HepG2 (cell line): ENCODE data around the gene CFAP69. TPM values are rescaled to one million over a fixed set of nuclear protein-coding genes. Genes with fewer than 3 reads are reported as not detected.

Experiments used
- ATAC-seq: fragments of 200-7000 bp; cut with Tn5 transposase; 3 replicates; pipeline ENCODE4 v1.9.1; 2020; ENCODE audit warnings: mild to moderate bottlenecking, moderate library complexity
- BruUV-seq: library from RNA; stranded (reverse); fragments of 400-500 nt; replicated peaks from 2 replicates; lab custom pipeline; 2021; lab: Mats Ljungman, UMichigan
- CTCF ChIA-PET: fragments of 300-600 bp; formaldehyde crosslinking; extraction: SDS; loops from one replicate; lab custom pipeline; 2021; ENCODE audit warnings: low total read pairs, inconsistent platforms, low intra/inter-chr PET ratio; lab: Yijun Ruan, JAX
- POLR2A ChIA-PET: fragments of 350-600 bp; sonication (Branson Sonifier 250); formaldehyde crosslinking; loops from one replicate; lab custom pipeline; 2020; ENCODE audit warnings: antibody characterized with exemption, inconsistent platforms; lab: Yijun Ruan, JAX
- DNase-seq: peaks from one replicate; pipeline ENCODE4 v3.0.0-alpha.2; 2015; ENCODE audit warnings: low spot score
- FAIRE-seq: peaks from 3 replicates; lab custom pipeline; 2011; peaks lifted over from hg19 to GRCh38; lab: Jason Lieb, UNC
- H2AFZ ChIP-seq: one replicate; pipeline ENCODE4 v1.6.1; 2011; ENCODE audit warnings: low read length, inconsistent platforms
- H3K27ac ChIP-seq: fragments of 300-600 bp; 3 replicates; pipeline ENCODE4 v1.8.0; 2011; ENCODE audit warnings: mixed run types, mild to moderate bottlenecking, mixed read lengths, low read length, inconsistent platforms; ENCODE audit not compliant: insufficient read depth; ENCODE audit errors: extremely low read length
- H3K27me3 ChIP-seq, 2 experiments: fragments of 200-600 bp in 1 of 2; 2 replicates in 1 of 2; 3 replicates in 1 of 2; pipeline versions ENCODE4 v1.6.0 to v1.8.0; 2011; ENCODE audit warnings: low read length in 2 of 2, mild to moderate bottlenecking in 2 of 2, moderate library complexity in 2 of 2, inconsistent platforms in 1 of 2; ENCODE audit not compliant: insufficient read depth in 2 of 2, control insufficient read depth in 1 of 2
- H3K36me3 ChIP-seq, 2 experiments: fragments of 200-600 bp in 1 of 2; replicated peaks in 1 of 2; 2 replicates in 1 of 2; 3 replicates in 1 of 2; pipeline versions ENCODE4 v1.5.1 to v1.8.0; 2011; ENCODE audit warnings: low read length in 2 of 2, inconsistent platforms in 1 of 2; ENCODE audit not compliant: insufficient read depth in 2 of 2, control insufficient read depth in 1 of 2
- H3K4me1 ChIP-seq: 2 replicates; pipeline ENCODE4 v1.5.1; 2012; ENCODE audit warnings: low read length, inconsistent platforms; ENCODE audit not compliant: insufficient read depth
- H3K4me2 ChIP-seq: 2 replicates; pipeline ENCODE4 v1.6.0; 2011; ENCODE audit warnings: low read depth, low read length, inconsistent platforms
- H3K4me3 ChIP-seq, 3 experiments: fragments of 200-600 bp in 1 of 3; sonication (generic), shearing (Covaris generic) in 1 of 3; replicated peaks in 1 of 3; 2 replicates each; pipeline ENCODE4 v1.5.1; 2011 to 2016; ENCODE audit warnings: low read length in 3 of 3, inconsistent platforms in 2 of 3, low read depth in 2 of 3, mild to moderate bottlenecking in 2 of 3, control low read depth in 1 of 3, mixed read lengths in 1 of 3; ENCODE audit not compliant: insufficient read depth in 1 of 3
- H3K79me2 ChIP-seq: one replicate; pipeline ENCODE4 v1.6.1; 2011; ENCODE audit warnings: low read length, inconsistent platforms; ENCODE audit not compliant: insufficient read depth
- H3K9ac ChIP-seq: 2 replicates; pipeline ENCODE4 v1.6.0; 2011; ENCODE audit warnings: mild to moderate bottlenecking, low read depth, low read length, inconsistent platforms; ENCODE audit not compliant: insufficient read depth
- H3K9me3 ChIP-seq: 2 replicates; pipeline ENCODE4 v1.5.1; 2012; ENCODE audit warnings: mild to moderate bottlenecking, low read length
- H4K20me1 ChIP-seq: 2 replicates; pipeline ENCODE4 v1.6.0; 2011; ENCODE audit warnings: inconsistent platforms, mild to moderate bottlenecking, low read length, moderate library complexity; ENCODE audit not compliant: insufficient read depth
- ASH2L ChIP-seq: fragments of 300-600, 200-600 bp; sonication (generic); IDR thresholded peaks from 2 replicates; pipeline ENCODE4 v1.7.0; 2017; ENCODE audit warnings: low read depth, mild to moderate bottlenecking, moderate library complexity, mixed read lengths, low read length; ENCODE audit not compliant: insufficient read length
- CENPBD1 ChIP-seq: sonication (generic); formaldehyde crosslinking; IDR thresholded peaks from 2 replicates; pipeline ENCODE4 v1.8.0; 2022; ENCODE audit warnings: missing genetic modification reagents, low read depth, mild to moderate bottlenecking, borderline replicate concordance
- FOSL1 ChIP-seq: sonication (generic); formaldehyde crosslinking; IDR thresholded peaks from 2 replicates; pipeline ENCODE4 v1.9.0; 2021; ENCODE audit warnings: missing genetic modification reagents, borderline replicate concordance
- MLLT10 ChIP-seq: sonication (generic); formaldehyde crosslinking; IDR thresholded peaks from 2 replicates; pipeline ENCODE4 v1.4.0; 2020; ENCODE audit warnings: missing genetic modification reagents
- MTA1 ChIP-seq: sonication (generic); formaldehyde crosslinking; IDR thresholded peaks from 2 replicates; pipeline ENCODE4 v1.4.0; 2020; ENCODE audit warnings: missing genetic modification reagents, mild to moderate bottlenecking, borderline replicate concordance
- RFX1 ChIP-seq: fragments of 450-650 bp; IDR thresholded peaks from 2 replicates; pipeline ENCODE4 v1.6.1; 2017
- TP53 ChIP-seq: sonication (generic); formaldehyde crosslinking; conservative IDR thresholded peaks from 2 replicates; pipeline ENCODE4 v1.4.0; 2020; ENCODE audit warnings: missing genetic modification reagents
- ZBTB14 ChIP-seq: sonication (generic); formaldehyde crosslinking; IDR thresholded peaks from 2 replicates; pipeline ENCODE4 v1.4.0; 2020; ENCODE audit warnings: missing genetic modification reagents
- ZBTB20 ChIP-seq: sonication (generic); formaldehyde crosslinking; IDR thresholded peaks from 2 replicates; pipeline ENCODE4 v1.8.1; 2023; ENCODE audit warnings: missing genetic modification reagents, low read depth, mild to moderate bottlenecking, borderline replicate concordance
- ZBTB25 ChIP-seq: IDR thresholded peaks from 2 replicates; pipeline ENCODE4 v1.6.1; 2018; ENCODE audit warnings: missing genetic modification reagents
- ZNF253 ChIP-seq: sonication (generic); formaldehyde crosslinking; IDR thresholded peaks from 2 replicates; pipeline ENCODE4 v1.8.0; 2022; ENCODE audit warnings: mild to moderate bottlenecking, missing genetic modification reagents, borderline replicate concordance
- ZNF343 ChIP-seq: sonication (generic); formaldehyde crosslinking; IDR thresholded peaks from 2 replicates; pipeline ENCODE4 v1.4.0; 2020; ENCODE audit warnings: mild to moderate bottlenecking, missing genetic modification reagents
- ZNF350 ChIP-seq: sonication (generic); formaldehyde crosslinking; IDR thresholded peaks from 2 replicates; pipeline ENCODE4 v1.4.0; 2020; ENCODE audit warnings: mild to moderate bottlenecking, low read depth, missing genetic modification reagents, borderline replicate concordance
- ZNF704 ChIP-seq: sonication (generic); formaldehyde crosslinking; IDR thresholded peaks from 2 replicates; pipeline ENCODE4 v1.8.1; 2023; ENCODE audit warnings: mild to moderate bottlenecking, inconsistent platforms, moderate library complexity, missing genetic modification reagents, borderline replicate concordance
- WGBS: methylation state at CpG from one replicate; pipeline ENCODE4 v1.1.6; 2017; ENCODE audit warnings: low lambda C conversion rate; 5-methylcytosine and 5-hydroxymethylcytosine counted together
- in situ Hi-C: cut with HindIII; loops from 2 replicates; pipeline ENCODE4 v1.10.0; 2017; ENCODE audit warnings: low pct_unique_long_range_greater_than_20kb; ENCODE audit not compliant: extremely low pct_ligation_motif_present
- intact Hi-C: fragments of 100-400 bp; cut with micrococcal nuclease; formaldehyde crosslinking; loops from one replicate; pipeline ENCODE4 v1.10.0; 2022; ENCODE audit not compliant: unreplicated experiment
- polyA plus RNA-seq, 8 experiments: library from polyadenylated mRNA; depleted of rRNA in 3 of 8; stranded (reverse) in 7 of 8; unstranded in 1 of 8; fragments of >200 nt; fragmentation: Illumina TruSeq in 4 of 8; extraction: Trizol in 4 of 8; gene quantifications; 2 replicates each; pipeline versions ENCODE4 v1.2.1 to v1.2.3, GENCODE V29; 2011 to 2016; ENCODE audit warnings: low read depth in 4 of 8, missing spikeins in 1 of 8, mixed read lengths in 1 of 8; ENCODE audit not compliant: insufficient read depth in 1 of 8
- total RNA-seq, 5 experiments: library from RNA; depleted of rRNA; stranded (reverse); fragments of >200 nt; fragmentation: Illumina TruSeq; extraction: Trizol; gene quantifications; 2 replicates each; pipeline ENCODE4 v1.2.3, GENCODE V29; 2016; ENCODE audit warnings: low read depth in 1 of 5
- TF ChIP-seq, protein P1 (sequence below): sonication (generic); formaldehyde crosslinking; IDR thresholded peaks from 2 replicates; pipeline ENCODE4 v1.4.0; 2020; ENCODE audit warnings: mild to moderate bottlenecking, missing genetic modification reagents

The CFAP69 gene
- total and polyA plus RNA-seq, 2 of the 13 experiments (the other 11 are each of a cell fraction or from before 2014, with no cell fraction given): 2.2 to 4.0 TPM

DNA sequence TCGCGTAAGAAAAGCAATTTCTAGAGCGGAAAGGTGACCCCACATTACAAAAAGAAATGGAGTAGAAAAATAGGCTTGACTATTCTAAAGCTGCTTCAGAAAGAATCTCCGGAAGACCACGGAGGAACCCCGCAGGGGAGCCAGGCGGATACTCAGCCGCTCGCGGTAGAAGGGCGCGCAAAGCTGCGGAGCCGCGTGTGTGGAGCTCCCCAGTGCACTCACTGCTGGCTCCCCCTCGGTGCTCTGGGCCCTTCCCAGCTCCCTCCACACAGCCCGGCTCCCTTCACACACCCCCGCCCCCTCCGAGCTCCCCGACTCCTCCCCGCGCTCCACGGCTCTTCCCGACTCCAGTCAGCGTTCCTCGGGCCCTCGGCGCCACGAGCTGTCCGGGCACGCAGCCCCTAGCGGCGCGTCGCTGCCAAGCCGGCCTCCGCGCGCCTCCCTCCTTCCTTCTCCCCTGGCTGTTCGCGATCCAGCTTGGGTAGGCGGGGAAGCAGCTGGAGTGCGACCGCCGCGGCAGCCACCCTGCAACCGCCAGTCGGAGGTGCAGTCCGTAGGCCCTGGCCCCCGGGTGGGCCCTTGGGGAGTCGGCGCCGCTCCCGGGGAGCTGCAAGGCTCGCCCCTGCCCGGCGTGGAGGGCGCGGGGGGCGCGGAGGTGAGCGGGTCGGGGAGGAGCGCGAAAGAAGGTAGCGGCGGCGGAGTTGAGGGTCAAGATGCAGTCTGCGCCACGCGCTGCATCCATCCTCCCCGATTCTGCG lies 33.4 kb upstream of the CFAP69 start, which contains the start of gene STEAP2:
Gene STEAP2, plus strand, starts transcription at position 350 of the 758 bp plus-strand sequence. CDS start 13,343 bp downstream, outside the sequence.
- Histone ChIP-seq H3K4me1 (peaks cover 30% of the 10 kb centered on the region), H3K36me3 (no peaks in the 10 kb centered on the region), H3K79me2 (peaks cover 3% of the 10 kb centered on the region), H3K9me3 (no peaks in the 10 kb centered on the region), H3K4me2 (peak within 1 kb of the TSS; percentile 87), H4K20me1 (no peaks in the 10 kb centered on the region), H3K27me3 (peaks cover 0 to 5% of the 10 kb centered on the region in 2 experiments; a peak in 1 of 5 replicates), H3K4me3 (peak within 1 kb of the TSS; percentile 65 to 87 (median 83)), H3K27ac (peak within 1 kb of the TSS; percentile 94), H2AFZ (peak within 1 kb of the TSS; percentile 62), H3K9ac (peak within 1 kb of the TSS; percentile 82)
- in situ Hi-C loops: no loop called here
- intact Hi-C loops: loop anchor here (1.0 to 2.0 kb wide), 5 partner anchors 34 to 135 kb away; partner anchors contain the start of genes CFAP69, GTPBP10 and STEAP1
- POLR2A ChIA-PET: interaction anchor here (0.9 to 3.1 kb wide), 20 partner anchors 12 to 209 kb away, joined by 3 to 65 read pairs (median 6); partner anchors contain the start of genes CLDN12, GTPBP10 and STEAP1
- CTCF ChIA-PET: interaction anchor here (2.2 kb wide), 1 partner anchor 57 kb away, joined by 20 read pairs; the partner anchor contains the start of gene STEAP1
- whole genome bisulfite sequencing: under 1% methylated on average over 38 of the region's 73 CpGs
- FAIRE-seq (no peak), ATAC-seq (peak; percentile 98), DNase-seq (peak; percentile 81)
- BruUV-seq: no TSS peak
- TF ChIP-seq MLLT10 (CRISPR knock-in tag) (no peak), ZNF350 (peak; percentile 95), FOSL1 (CRISPR knock-in tag) (no peak), ZNF253 (CRISPR knock-in tag) (peak; percentile 36; the same call in 1 of the 2 replicates), ASH2L (peak; percentile 33), MTA1 (CRISPR knock-in tag) (peak; percentile 98), ZNF704 (CRISPR knock-in tag) (peak; percentile 27; the same call in 1 of the 2 replicates), TP53 (no peak), ZNF343 (CRISPR knock-in tag) (peak; percentile 88; the same call in 1 of the 2 replicates), ZBTB14 (CRISPR knock-in tag) (no peak), CENPBD1 (CRISPR knock-in tag) (no peak), ZBTB20 (CRISPR knock-in tag) (peak; percentile 46; the same call in 1 of the 2 replicates), RFX1 (no peak), ZBTB25 (CRISPR knock-in tag) (0 out of 2 replicates have a peak, but pooled peaks have one; percentile 55)
- TF ChIP-seq, protein P1, sequence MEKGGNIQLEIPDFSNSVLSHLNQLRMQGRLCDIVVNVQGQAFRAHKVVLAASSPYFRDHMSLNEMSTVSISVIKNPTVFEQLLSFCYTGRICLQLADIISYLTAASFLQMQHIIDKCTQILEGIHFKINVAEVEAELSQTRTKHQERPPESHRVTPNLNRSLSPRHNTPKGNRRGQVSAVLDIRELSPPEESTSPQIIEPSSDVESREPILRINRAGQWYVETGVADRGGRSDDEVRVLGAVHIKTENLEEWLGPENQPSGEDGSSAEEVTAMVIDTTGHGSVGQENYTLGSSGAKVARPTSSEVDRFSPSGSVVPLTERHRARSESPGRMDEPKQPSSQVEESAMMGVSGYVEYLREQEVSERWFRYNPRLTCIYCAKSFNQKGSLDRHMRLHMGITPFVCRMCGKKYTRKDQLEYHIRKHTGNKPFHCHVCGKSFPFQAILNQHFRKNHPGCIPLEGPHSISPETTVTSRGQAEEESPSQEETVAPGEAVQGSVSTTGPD (CRISPR knock-in tag): no peak
